ENCODE measurements around the gene NCAN. TPM values are rescaled to one million over a fixed set of nuclear protein-coding genes. Genes with fewer than 3 reads are reported as not detected.
A peak's percentile ranks its signal among the peaks of the same experiment; 100 is the strongest.

Gene NCAN
- total and polyA plus RNA-seq, 2 experiments from 2014 or later: 0.03 TPM; not detected in 1

DNA sequence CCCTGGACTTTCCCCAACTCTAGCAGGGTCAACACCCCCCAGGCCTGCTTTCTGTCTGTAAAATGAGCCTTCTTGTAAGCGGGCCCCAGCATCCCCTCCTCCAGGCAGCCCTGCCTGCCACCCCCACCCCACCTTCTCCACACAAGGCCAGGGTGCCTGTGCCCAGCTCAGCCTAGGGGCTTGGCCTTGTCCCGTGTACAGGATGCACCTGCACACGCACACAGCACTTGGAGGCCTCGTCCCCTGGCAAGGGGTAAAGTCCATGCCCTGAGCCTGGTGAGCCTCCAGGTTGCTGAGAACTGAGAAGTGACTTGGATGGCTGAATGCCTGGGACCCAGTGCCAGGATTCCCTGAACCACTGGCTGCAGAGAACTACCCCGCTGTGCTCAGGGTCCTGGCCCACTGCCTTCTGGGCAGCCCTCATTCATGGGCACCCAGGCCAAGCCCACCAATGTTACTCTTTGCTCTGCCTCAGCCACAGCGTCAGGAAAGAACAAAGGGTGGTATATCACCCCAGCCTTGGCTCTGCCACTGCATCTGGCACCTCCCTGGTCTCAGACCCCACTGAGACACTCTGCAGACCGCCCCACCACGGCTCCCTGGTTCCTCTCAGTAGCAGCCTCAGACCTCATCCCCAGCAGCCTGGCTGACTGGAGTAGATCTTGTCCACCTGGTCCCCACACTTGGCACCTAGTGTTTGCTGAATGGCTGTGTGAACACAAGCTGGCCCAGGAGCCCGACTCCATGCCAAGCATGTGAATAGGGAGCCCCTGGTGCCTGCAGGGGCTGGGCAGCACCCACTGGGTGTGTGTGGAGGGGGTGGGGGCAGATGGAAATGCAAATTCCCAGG is 63.2 kb downstream of the NCAN start:
- Histone ChIP-seq H3K9me3 (ENCODE audit: low read depth) (no peaks in the 10 kb centered on the region), H3K4me2 (no peak overlapping the region), H3K27ac (no peak overlapping the region), H3K36me3 (replicated peaks; ENCODE audit: insufficient read depth, low read depth) (no peaks in the 10 kb centered on the region), H3K79me2 (no peaks in the 10 kb centered on the region), H4K20me1 (ENCODE audit: insufficient read depth, poor library complexity, severe bottlenecking) (no peaks in the 10 kb centered on the region), H3K27me3 (no peaks in the 10 kb centered on the region), H2AFZ (no peak overlapping the region), H3K9me2 (replicated peaks; ENCODE audit: insufficient read depth) (no peaks in the 10 kb centered on the region), H3K4me3 (no peak overlapping the region), H3K4me1 (ENCODE audit: insufficient read depth) (peaks cover 9% of the 10 kb centered on the region)
- TF ChIP-seq, protein P1, sequence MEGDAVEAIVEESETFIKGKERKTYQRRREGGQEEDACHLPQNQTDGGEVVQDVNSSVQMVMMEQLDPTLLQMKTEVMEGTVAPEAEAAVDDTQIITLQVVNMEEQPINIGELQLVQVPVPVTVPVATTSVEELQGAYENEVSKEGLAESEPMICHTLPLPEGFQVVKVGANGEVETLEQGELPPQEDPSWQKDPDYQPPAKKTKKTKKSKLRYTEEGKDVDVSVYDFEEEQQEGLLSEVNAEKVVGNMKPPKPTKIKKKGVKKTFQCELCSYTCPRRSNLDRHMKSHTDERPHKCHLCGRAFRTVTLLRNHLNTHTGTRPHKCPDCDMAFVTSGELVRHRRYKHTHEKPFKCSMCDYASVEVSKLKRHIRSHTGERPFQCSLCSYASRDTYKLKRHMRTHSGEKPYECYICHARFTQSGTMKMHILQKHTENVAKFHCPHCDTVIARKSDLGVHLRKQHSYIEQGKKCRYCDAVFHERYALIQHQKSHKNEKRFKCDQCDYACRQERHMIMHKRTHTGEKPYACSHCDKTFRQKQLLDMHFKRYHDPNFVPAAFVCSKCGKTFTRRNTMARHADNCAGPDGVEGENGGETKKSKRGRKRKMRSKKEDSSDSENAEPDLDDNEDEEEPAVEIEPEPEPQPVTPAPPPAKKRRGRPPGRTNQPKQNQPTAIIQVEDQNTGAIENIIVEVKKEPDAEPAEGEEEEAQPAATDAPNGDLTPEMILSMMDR (IDR thresholded peaks at IDR 0.05; ENCODE audit: poor library complexity): no peak
- no peak for TF ChIP-seq EZH2 (IDR thresholded peaks at IDR 0.05; ENCODE audit: borderline replicate concordance)
- TF ChIP-seq EZH2phosphoT487 (IDR thresholded peaks at IDR 0.05; ENCODE audit: low read depth, severe bottlenecking, unreplicated experiment): no peak
- 82% methylated on average over 9 of the region's 9 CpGs for WGBS (ENCODE audit: low lambda C conversion rate, missing lambda C conversion rate)
- DNase-seq (ENCODE audit: low spot score): peak; percentile 29

DNA sequence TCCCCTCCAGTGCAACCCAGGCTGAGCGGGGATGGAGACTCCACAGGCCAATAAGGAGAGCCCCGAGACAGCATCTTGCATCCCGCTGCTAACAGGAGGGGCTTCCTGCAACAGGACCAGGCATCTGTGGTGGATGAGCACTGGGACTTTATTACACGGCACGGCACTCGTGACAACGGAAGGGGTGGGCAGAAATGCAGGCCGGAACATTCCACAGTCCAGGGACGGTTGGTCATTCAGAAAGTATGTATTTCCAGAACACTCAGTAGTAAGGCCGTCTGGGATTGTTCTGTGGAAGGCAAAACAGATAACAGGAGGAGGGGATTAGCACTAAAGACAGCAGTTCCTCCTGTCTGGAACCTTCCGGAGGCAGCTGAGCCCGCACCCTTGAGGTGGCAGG is 64.6 kb downstream of the NCAN start:
- Histone ChIP-seq H3K4me3 (no peak overlapping the region), H3K36me3 (replicated peaks; ENCODE audit: insufficient read depth, low read depth) (no peaks in the 10 kb centered on the region), H3K4me1 (ENCODE audit: insufficient read depth) (peaks cover 9% of the 10 kb centered on the region), H3K9me3 (ENCODE audit: low read depth) (no peaks in the 10 kb centered on the region), H4K20me1 (ENCODE audit: insufficient read depth, poor library complexity, severe bottlenecking) (no peaks in the 10 kb centered on the region), H3K9me2 (replicated peaks; ENCODE audit: insufficient read depth) (no peaks in the 10 kb centered on the region), H3K27me3 (no peaks in the 10 kb centered on the region), H3K4me2 (no peak overlapping the region), H3K27ac (peak overlapping the region; percentile 74), H2AFZ (no peak overlapping the region), H3K79me2 (no peaks in the 10 kb centered on the region)
- DNase-seq (ENCODE audit: low spot score): peak; percentile 64
- 64% methylated on average over 12 of the region's 12 CpGs for WGBS (ENCODE audit: low lambda C conversion rate, missing lambda C conversion rate)
- TF ChIP-seq EZH2phosphoT487 (IDR thresholded peaks at IDR 0.05; ENCODE audit: low read depth, severe bottlenecking, unreplicated experiment): no peak
- TF ChIP-seq, protein P1 (IDR thresholded peaks at IDR 0.05; ENCODE audit: poor library complexity): no peak
- no peak for TF ChIP-seq EZH2 (IDR thresholded peaks at IDR 0.05; ENCODE audit: borderline replicate concordance)

DNA sequence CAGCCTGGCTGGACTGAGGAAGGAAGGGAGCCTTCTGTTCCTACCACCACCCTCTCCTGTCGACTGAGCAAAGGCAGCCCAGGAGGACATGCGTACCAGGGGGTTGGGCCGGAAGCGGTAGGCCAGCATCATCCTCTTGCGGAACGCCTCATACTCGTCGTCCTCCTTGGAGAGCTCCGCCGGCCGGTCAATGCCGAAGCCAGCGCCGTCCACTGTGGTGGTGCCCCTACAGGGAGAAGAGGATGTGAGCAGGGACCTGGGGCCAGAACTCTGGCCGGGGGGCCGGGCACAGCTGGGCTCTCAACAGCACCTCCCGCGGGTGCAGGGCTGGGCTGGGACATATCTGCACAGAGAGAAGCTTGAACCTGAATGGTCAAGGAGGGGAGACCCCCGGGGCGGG is 65.1 kb downstream of the NCAN start:
- 89% methylated on average over 17 of the region's 20 CpGs for WGBS (ENCODE audit: low lambda C conversion rate, missing lambda C conversion rate)
- no peaks in the 10 kb centered on the region for H3K36me3 ChIP-seq (replicated peaks; ENCODE audit: insufficient read depth, low read depth)
- no peaks in the 10 kb centered on the region for H3K9me2 ChIP-seq (replicated peaks; ENCODE audit: insufficient read depth)
- H3K27ac ChIP-seq: peak overlapping the region; percentile 74
- peaks cover 9% of the 10 kb centered on the region for H3K4me1 ChIP-seq (ENCODE audit: insufficient read depth)
- H3K27me3 ChIP-seq: no peaks in the 10 kb centered on the region
- no peaks in the 10 kb centered on the region for H4K20me1 ChIP-seq (ENCODE audit: insufficient read depth, poor library complexity, severe bottlenecking)
- no peak for TF ChIP-seq EZH2phosphoT487 (IDR thresholded peaks at IDR 0.05; ENCODE audit: low read depth, severe bottlenecking, unreplicated experiment)
- no peak for TF ChIP-seq EZH2 (IDR thresholded peaks at IDR 0.05; ENCODE audit: borderline replicate concordance)
- H3K9me3 ChIP-seq (ENCODE audit: low read depth): no peaks in the 10 kb centered on the region
- no peak overlapping the region for H3K4me2 ChIP-seq
- H3K4me3 ChIP-seq: no peak overlapping the region
- DNase-seq (ENCODE audit: low spot score): peak; percentile 12
- H2AFZ ChIP-seq: no peak overlapping the region
- H3K79me2 ChIP-seq: no peaks in the 10 kb centered on the region

DNA sequence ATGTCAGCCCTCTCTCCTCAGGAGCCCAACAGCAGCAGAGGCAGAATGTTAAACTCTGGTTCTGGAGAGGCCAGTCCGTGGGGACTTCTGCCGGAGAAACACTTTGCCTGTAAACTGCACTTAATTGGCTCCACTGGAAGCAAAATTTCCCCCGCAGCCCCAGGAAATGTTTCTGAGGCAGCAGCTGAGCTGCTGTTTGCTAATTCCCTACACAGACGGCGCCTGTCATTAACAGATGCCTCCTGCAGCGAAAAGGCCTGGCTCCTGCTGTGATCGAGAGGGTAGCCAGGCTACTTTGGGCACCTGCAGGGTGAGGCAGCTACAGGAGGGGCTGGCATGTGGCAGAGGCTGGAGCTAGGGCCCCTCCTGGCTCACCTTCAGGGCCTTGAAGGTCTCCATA is 66.6 kb downstream of the NCAN start:
- WGBS (ENCODE audit: low lambda C conversion rate, missing lambda C conversion rate): 93% methylated on average over 7 of the region's 7 CpGs
- DNase-seq (ENCODE audit: low spot score): no peak

More for the DNA sequence above, 66.6 kb downstream of the NCAN start:
- Histone ChIP-seq H2AFZ (no peak overlapping the region), H3K36me3 (replicated peaks; ENCODE audit: insufficient read depth, low read depth) (no peaks in the 10 kb centered on the region), H3K9me2 (replicated peaks; ENCODE audit: insufficient read depth) (no peaks in the 10 kb centered on the region), H3K4me2 (no peak overlapping the region), H3K9me3 (ENCODE audit: low read depth) (no peaks in the 10 kb centered on the region), H3K4me1 (ENCODE audit: insufficient read depth) (peaks cover 4% of the 10 kb centered on the region), H3K4me3 (no peak overlapping the region), H4K20me1 (ENCODE audit: insufficient read depth, poor library complexity, severe bottlenecking) (no peaks in the 10 kb centered on the region), H3K27ac (no peak overlapping the region), H3K79me2 (no peaks in the 10 kb centered on the region), H3K27me3 (no peaks in the 10 kb centered on the region)
- TF ChIP-seq EZH2 (IDR thresholded peaks at IDR 0.05; ENCODE audit: borderline replicate concordance): no peak
- TF ChIP-seq, protein P1 (IDR thresholded peaks at IDR 0.05; ENCODE audit: poor library complexity): no peak
- TF ChIP-seq EZH2phosphoT487 (IDR thresholded peaks at IDR 0.05; ENCODE audit: low read depth, severe bottlenecking, unreplicated experiment): no peak
